ENCODE measurements around the gene PCSK6. TPM values are rescaled to one million over a fixed set of nuclear protein-coding genes. Genes with fewer than 3 reads are reported as not detected.

PCSK6 gene
- total and polyA plus RNA-seq, 7 experiments from 2014 or later, result 0.12 to 3.0 (median 0.70) TPM; not detected in 1

DNA sequence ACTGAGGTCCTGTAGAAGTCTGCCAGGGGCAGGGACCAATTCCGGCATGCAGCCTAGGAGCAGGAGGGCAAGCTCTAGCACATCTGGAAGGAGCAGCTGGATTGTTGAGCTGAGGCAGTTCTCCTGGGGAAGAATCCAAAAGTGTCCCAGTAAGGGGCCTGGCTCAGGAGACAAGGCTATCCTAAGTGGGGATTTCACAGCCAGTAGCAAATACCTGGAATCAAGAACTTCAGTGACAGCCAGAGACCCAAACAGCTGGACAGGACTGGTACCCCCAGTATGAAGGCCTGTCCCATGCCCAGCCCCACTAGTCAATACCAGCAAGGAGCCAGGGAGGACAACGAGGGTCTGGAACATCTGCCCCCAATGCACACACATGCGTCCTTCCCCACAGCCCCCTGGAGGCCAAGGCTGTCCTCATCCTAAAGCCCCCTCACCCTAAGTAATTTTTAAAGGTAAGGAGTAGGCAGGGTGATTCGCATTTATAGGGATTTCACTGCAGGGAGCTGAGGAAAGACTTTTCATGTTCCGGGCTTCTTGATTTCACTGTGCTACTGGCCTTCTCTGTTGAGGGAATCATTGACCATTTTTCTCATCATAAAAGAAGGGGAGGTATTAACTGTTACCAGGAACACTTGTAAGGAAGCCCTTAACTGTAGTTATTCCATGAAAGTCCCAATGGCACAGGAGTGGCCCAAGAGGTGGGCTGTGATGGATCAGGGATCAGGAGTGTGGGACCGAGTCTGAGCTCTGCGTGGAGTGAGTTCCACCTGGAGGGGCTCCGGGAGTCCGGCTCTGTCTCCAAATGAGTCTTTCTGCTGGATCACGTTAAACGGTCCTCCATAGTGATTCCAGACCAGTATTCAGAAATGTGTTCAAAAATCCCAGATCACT, 235.1 kb downstream of the PCSK6 start:
- Mint-ChIP-seq H3K4me3 (no peak overlapping the region), H3K27me3 (peaks cover 0 to 9% (median 6%) of the 10 kb centered on the region in 5 donors), H3K9me3 (no peaks in the 10 kb centered on the region), H3K4me1 (peaks cover 13 to 46% (median 22%) of the 10 kb centered on the region in 7 donors), H3K27ac (no peak overlapping the region), H3K36me3 (peaks cover 0 to 11% (median 0%) of the 10 kb centered on the region in 5 donors)
- ChIA-PET POLR2A (no interaction called here), CTCF (interaction anchor here (1.2 to 5.4 kb wide), 2 partner anchors 12 to 166 kb away, joined by 4 to 60 read pairs; no protein-coding TSS in a partner anchor)
- ATAC-seq, result no peak
- DNase-seq, result no peak
- intact Hi-C loops (cut with micrococcal nuclease), result loop anchor here (5.0 to 10.0 kb wide), 4 partner anchors 340 to 1327 kb away; partner anchors contain the start of genes ASB7 (in 1 of the 2), LINS1 (in 1 of the 2) and LRRK1 (in 1 of the 2)
- Histone ChIP-seq H3K36me3 (ENCODE audit: control insufficient read depth in 2 of 3, insufficient read depth in 3 of 3, low read length in 3 of 3) (no peaks in the 10 kb centered on the region), H3K27me3 (ENCODE audit: control insufficient read depth in 2 of 2, insufficient read depth in 2 of 2, low read length in 2 of 2) (no peaks in the 10 kb centered on the region), H3K9me3 (ENCODE audit: control insufficient read depth in 2 of 3, low read length in 3 of 3) (no peaks in the 10 kb centered on the region), H3K27ac (ENCODE audit: low read depth, low read length) (no peak overlapping the region), H3K4me1 (ENCODE audit: control insufficient read depth in 2 of 2, insufficient read depth in 2 of 2, low read length in 2 of 2) (peaks cover 8 to 14% of the 10 kb centered on the region in 2 donors), H3K4me3 (ENCODE audit: low read length) (no peak overlapping the region)

Other genes starting within 250 kb of the PCSK6 start
- 10 to 100 TPM in 3 of 5 experiments, 1 to 10 TPM in 2; 8.9 to 47.0 (median 10.8) TPM for gene CHSY1, start 237.7 kb downstream of the PCSK6 start, total RNA-seq
- gene CHSY1, start 237.7 kb downstream of the PCSK6 start, polyA plus RNA-seq, result 1 to 10 TPM in 1 of 2 donors, under 1 TPM in 1; 0.78 to 1.2 TPM
- gene SELENOS, start 212.2 kb downstream of the PCSK6 start, total RNA-seq, result 10 to 100 TPM; 24.8 to 42.2 (median 37.6) TPM
- 10 to 100 TPM; 43.9 to 48.2 TPM for gene SELENOS, start 212.2 kb downstream of the PCSK6 start, polyA plus RNA-seq
- gene SNRPA1, start 194.5 kb downstream of the PCSK6 start, total RNA-seq, result 100 to 1,000 TPM in 3 of 5 experiments, 10 to 100 TPM in 2; 80.1 to 212 (median 110) TPM
- 10 to 100 TPM; 59.6 to 86.8 TPM for gene SNRPA1, start 194.5 kb downstream of the PCSK6 start, polyA plus RNA-seq
- gene TM2D3, start 162.7 kb upstream of the PCSK6 start, total RNA-seq, result 100 to 1,000 TPM in 1 of 5 experiments, 10 to 100 TPM in 4; 54.4 to 105 (median 87.9) TPM
- 10 to 100 TPM; 42.8 to 49.2 TPM for gene TM2D3, start 162.7 kb upstream of the PCSK6 start, polyA plus RNA-seq
- gene TARS3, start 234.8 kb upstream of the PCSK6 start, total RNA-seq, result 10 to 100 TPM; 20.5 to 42.6 (median 23.6) TPM
- gene TARS3, start 234.8 kb upstream of the PCSK6 start, polyA plus RNA-seq, result 10 to 100 TPM; 10.2 to 17.0 TPM

Measured in naive thymus-derived CD4-positive, alpha-beta T cell (primary cell).